Fibroblast of lung (primary cell): Measurements from ENCODE around the gene KCNMA1. TPM values are rescaled to one million over a fixed set of nuclear protein-coding genes. Genes with fewer than 3 reads are reported as not detected.

ENCODE experiments used
- DNase-seq, 2 donors: peaks; one replicate each; pipeline versions ENCODE4 v3.0.0 to v3.0.0-alpha.2; 2010; ENCODE audit warnings: low read depth in 2 of 2
- H2AFZ ChIP-seq: 2 replicates; pipeline ENCODE4 v1.5.1; 2012; ENCODE audit warnings: low read length, control low read depth, inconsistent platforms
- H3K27ac ChIP-seq: 2 replicates; pipeline ENCODE4 v1.5.1; 2011; ENCODE audit warnings: low read length, control low read depth; ENCODE audit not compliant: insufficient read depth
- H3K27me3 ChIP-seq: 2 replicates; pipeline ENCODE4 v1.5.1; 2011; ENCODE audit warnings: mild to moderate bottlenecking, low read length; ENCODE audit not compliant: control insufficient read depth, insufficient read depth
- H3K36me3 ChIP-seq: 2 replicates; pipeline ENCODE4 v1.5.1; 2011; ENCODE audit warnings: low read length; ENCODE audit not compliant: control insufficient read depth, insufficient read depth
- H3K4me1 ChIP-seq: 2 replicates; pipeline ENCODE4 v1.5.1; 2011; ENCODE audit warnings: low read length; ENCODE audit not compliant: control insufficient read depth, insufficient read depth; ENCODE audit errors: extremely low read depth
- H3K4me2 ChIP-seq: 2 replicates; pipeline ENCODE4 v1.5.1; 2011; ENCODE audit warnings: low read length, control low read depth; ENCODE audit not compliant: insufficient read depth; ENCODE audit errors: extremely low read depth
- H3K4me3 ChIP-seq, 4 experiments: fragments of 200-600 bp in 1 of 4; sonication (generic) in 1 of 4; replicated peaks in 1 of 4; 2 replicates each; pipeline ENCODE4 v1.5.1; 2011 to 2016; ENCODE audit warnings: low read length in 4 of 4, low read depth in 3 of 4, mild to moderate bottlenecking in 3 of 4, control low read depth in 2 of 4, inconsistent platforms in 1 of 4, mixed read lengths in 1 of 4; ENCODE audit not compliant: insufficient read depth in 1 of 4; ENCODE audit errors: control extremely low read depth in 1 of 4
- H3K79me2 ChIP-seq: 2 replicates; pipeline ENCODE4 v1.5.1; 2012; ENCODE audit warnings: mild to moderate bottlenecking, low read length, inconsistent platforms; ENCODE audit not compliant: control insufficient read depth, insufficient read depth
- H3K9ac ChIP-seq: 2 replicates; pipeline ENCODE4 v1.5.1; 2011; ENCODE audit warnings: mild to moderate bottlenecking, low read length, control low read depth; ENCODE audit not compliant: insufficient read depth
- H3K9me3 ChIP-seq: 2 replicates; pipeline ENCODE4 v1.5.1; 2012; ENCODE audit warnings: low read depth, low read length; ENCODE audit not compliant: control insufficient read depth, insufficient read depth
- H4K20me1 ChIP-seq: 2 replicates; pipeline ENCODE4 v1.5.1; 2011; ENCODE audit warnings: low read length; ENCODE audit not compliant: control insufficient read depth, insufficient read depth; ENCODE audit errors: extremely low read depth
- EZH2 ChIP-seq: IDR thresholded peaks from 2 replicates; pipeline ENCODE4 v1.5.1; 2012; ENCODE audit warnings: low read length, control low read depth, mild to moderate bottlenecking; ENCODE audit errors: missing control alignments
- polyA plus RNA-seq, 2 donors: library from polyadenylated mRNA; depleted of rRNA in 1 of 2; stranded (reverse) in 1 of 2; unstranded in 1 of 2; fragments of >200 nt; gene quantifications; 2 replicates each; pipeline ENCODE4 v1.2.1, GENCODE V29; 2011 to 2012; ENCODE audit warnings: missing spikeins in 1 of 2
- total RNA-seq: library from RNA; depleted of rRNA; stranded (reverse); fragments of >200 nt; gene quantifications from 2 replicates; pipeline ENCODE4 v1.2.1, GENCODE V29; 2014
- TF ChIP-seq, protein P1 (sequence below), 2 donors: IDR thresholded peaks in 1 of 2; conservative IDR thresholded peaks in 1 of 2; 1 replicate in 1 of 2; 2 replicates in 1 of 2; pipeline ENCODE4 v1.5.1; 2011 to 2012; ENCODE audit warnings: low read length in 2 of 2, control low read depth in 1 of 2, inconsistent platforms in 1 of 2, low read depth in 1 of 2, mild to moderate bottlenecking in 1 of 2

Gene KCNMA1
- total and polyA plus RNA-seq, 2 donors (not counting 1 experiment from before 2014, with no cell fraction given), result 31.0 to 138 TPM

DNA sequence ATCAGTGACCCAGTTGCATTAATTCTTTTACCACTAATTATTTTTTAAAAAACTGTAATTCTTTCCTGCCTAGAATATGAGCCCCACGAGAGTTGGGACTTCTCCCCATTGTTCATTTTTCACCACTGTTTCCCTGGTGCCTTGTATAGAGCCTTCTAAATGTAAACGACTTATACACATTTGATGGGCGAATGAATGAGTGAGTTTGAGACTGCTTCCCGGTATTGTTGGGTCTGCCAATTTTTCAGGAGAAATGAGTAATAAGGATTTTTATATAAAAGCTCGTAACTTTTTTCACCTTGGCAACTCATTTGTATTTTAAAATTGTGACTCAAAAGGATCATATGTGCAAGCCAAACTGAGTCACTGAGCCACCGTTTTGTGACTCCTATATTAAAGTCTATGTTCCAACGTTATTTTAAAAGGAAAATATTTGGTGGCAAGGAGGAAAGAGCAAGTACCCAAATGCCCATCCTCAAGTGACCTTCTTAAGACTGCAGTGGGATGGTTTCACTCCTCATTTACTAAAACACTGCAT, 621.3 kb downstream of the KCNMA1 start:
- no peaks in the 10 kb centered on the region for H3K9me3 ChIP-seq
- H3K27ac ChIP-seq, result no peak overlapping the region
- TF ChIP-seq, protein P1, sequence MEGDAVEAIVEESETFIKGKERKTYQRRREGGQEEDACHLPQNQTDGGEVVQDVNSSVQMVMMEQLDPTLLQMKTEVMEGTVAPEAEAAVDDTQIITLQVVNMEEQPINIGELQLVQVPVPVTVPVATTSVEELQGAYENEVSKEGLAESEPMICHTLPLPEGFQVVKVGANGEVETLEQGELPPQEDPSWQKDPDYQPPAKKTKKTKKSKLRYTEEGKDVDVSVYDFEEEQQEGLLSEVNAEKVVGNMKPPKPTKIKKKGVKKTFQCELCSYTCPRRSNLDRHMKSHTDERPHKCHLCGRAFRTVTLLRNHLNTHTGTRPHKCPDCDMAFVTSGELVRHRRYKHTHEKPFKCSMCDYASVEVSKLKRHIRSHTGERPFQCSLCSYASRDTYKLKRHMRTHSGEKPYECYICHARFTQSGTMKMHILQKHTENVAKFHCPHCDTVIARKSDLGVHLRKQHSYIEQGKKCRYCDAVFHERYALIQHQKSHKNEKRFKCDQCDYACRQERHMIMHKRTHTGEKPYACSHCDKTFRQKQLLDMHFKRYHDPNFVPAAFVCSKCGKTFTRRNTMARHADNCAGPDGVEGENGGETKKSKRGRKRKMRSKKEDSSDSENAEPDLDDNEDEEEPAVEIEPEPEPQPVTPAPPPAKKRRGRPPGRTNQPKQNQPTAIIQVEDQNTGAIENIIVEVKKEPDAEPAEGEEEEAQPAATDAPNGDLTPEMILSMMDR (conservative IDR thresholded peaks at IDR 0.05 in 1 of 2, IDR thresholded peaks at IDR 0.05 in 1 of 2; ENCODE audit: low read depth in 1 of 2, low read length in 2 of 2), result no peak
- no peak for TF ChIP-seq EZH2
- H3K4me3 ChIP-seq, result no peak overlapping the region
- H2AFZ ChIP-seq, result no peak overlapping the region
- no peaks in the 10 kb centered on the region for H3K79me2 ChIP-seq
- no peak overlapping the region for H3K4me2 ChIP-seq
- peak in 1 of 2 donors; percentile 30 for DNase-seq
- H3K4me1 ChIP-seq, result peaks cover 10% of the 10 kb centered on the region
- H3K9ac ChIP-seq, result no peak overlapping the region
- no peaks in the 10 kb centered on the region for H4K20me1 ChIP-seq
- H3K27me3 ChIP-seq, result no peaks in the 10 kb centered on the region
- no peaks in the 10 kb centered on the region for H3K36me3 ChIP-seq

DNA sequence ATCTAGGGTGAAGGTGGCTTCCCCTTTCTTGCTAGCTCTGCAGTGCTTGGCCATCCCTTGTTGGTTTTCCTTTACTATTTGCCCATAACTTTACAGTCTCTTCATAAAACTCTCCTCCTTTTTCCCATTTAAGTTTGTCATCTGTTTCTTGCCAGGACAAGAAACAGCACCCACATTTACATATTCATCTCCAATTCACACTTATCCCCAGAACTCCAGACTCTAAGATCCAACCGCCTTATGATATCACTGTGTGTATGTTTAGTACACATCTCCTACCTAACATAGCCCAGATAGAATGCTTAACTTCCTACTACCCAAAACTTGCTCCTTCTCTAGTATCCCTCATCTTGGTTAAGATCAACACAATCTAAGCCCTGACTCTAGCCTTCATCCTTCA, 622.2 kb downstream of the KCNMA1 start:
- Histone ChIP-seq H3K4me1 (peaks cover 10% of the 10 kb centered on the region), H2AFZ (no peak overlapping the region), H3K27me3 (no peaks in the 10 kb centered on the region), H3K9me3 (no peaks in the 10 kb centered on the region), H3K4me2 (no peak overlapping the region), H3K36me3 (no peaks in the 10 kb centered on the region), H3K79me2 (no peaks in the 10 kb centered on the region), H3K27ac (no peak overlapping the region), H4K20me1 (no peaks in the 10 kb centered on the region), H3K4me3 (no peak overlapping the region), H3K9ac (no peak overlapping the region)
- no peak for DNase-seq
- no peak for TF ChIP-seq EZH2
- TF ChIP-seq, protein P1 (conservative IDR thresholded peaks at IDR 0.05 in 1 of 2, IDR thresholded peaks at IDR 0.05 in 1 of 2; ENCODE audit: low read depth in 1 of 2, low read length in 2 of 2), result no peak

DNA sequence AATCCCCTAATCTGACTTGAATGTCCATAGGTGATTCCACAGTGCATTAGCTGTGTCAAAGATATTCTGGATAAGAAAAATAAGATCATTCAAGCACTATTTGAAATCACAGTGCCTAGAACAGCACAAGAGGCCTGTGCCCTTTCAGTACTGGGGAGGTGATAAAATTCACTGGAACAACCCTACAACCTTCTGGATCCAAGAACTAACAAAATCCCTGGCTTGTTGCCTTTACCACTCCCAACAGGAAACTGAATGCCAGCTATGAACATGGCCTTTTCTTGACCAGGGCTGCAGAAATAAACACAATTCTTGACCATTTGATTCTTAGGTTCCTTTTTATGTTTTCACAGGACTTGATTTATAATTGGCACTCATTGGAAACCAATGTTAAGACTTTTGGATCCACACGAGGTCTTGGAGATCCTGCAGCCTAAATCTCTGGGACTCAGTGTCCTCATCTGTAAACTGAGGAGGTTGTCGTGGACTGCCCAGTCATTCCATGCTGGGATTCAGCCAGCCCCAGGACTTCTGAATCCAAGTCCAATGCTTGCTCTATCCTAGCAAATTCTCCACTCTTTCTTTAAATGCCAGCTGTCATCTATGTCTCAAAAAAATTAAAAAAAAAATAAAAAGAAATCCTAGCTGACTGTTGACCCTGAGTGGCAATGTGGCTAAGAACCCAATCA, 624.7 kb downstream of the KCNMA1 start:
- Histone ChIP-seq H3K4me2 (no peak overlapping the region), H3K9ac (no peak overlapping the region), H2AFZ (no peak overlapping the region), H3K4me1 (peaks cover 10% of the 10 kb centered on the region), H3K27me3 (no peaks in the 10 kb centered on the region), H3K27ac (no peak overlapping the region), H3K9me3 (no peaks in the 10 kb centered on the region), H4K20me1 (no peaks in the 10 kb centered on the region), H3K79me2 (no peaks in the 10 kb centered on the region), H3K4me3 (no peak overlapping the region), H3K36me3 (no peaks in the 10 kb centered on the region)
- no peak for DNase-seq
- TF ChIP-seq EZH2, result no peak
- TF ChIP-seq, protein P1 (conservative IDR thresholded peaks at IDR 0.05 in 1 of 2, IDR thresholded peaks at IDR 0.05 in 1 of 2; ENCODE audit: low read depth in 1 of 2, low read length in 2 of 2), result no peak
